ENCODE data around the gene RSPH1. TPM values are rescaled to one million over a fixed set of nuclear protein-coding genes. Genes with fewer than 3 reads are reported as not detected.

Gene RSPH1
- total RNA-seq, 1 experiment from 2014 or later, result 0.31 TPM

GRCh38 chr21:42491328-42491727, 4.7 kb downstream of the RSPH1 start:
- H3K9ac ChIP-seq (ENCODE audit: extremely low read depth, insufficient read length, low read length), result no peak overlapping the region
- no peak overlapping the region for H3K4ac ChIP-seq (ENCODE audit: low read depth, low read length)
- Mint-ChIP-seq H3K36me3 (ENCODE audit: insufficient read depth in 1 of 3, low read depth in 3 of 3) (no peaks in the 10 kb centered on the region), H3K27ac (no peak overlapping the region), H3K9me3 (no peaks in the 10 kb centered on the region), H3K4me1 (peaks cover 13 to 19% of the 10 kb centered on the region in 2 experiments), H3K4me3 (no peak overlapping the region), H3K27me3 (ENCODE audit: low read depth) (peaks cover 23% of the 10 kb centered on the region)
- H3K4me1 ChIP-seq (ENCODE audit: insufficient read depth, low read length), result no peaks in the 10 kb centered on the region; the same call in 1 of the 2 replicates
- no peak for TF ChIP-seq CTCF (conservative IDR thresholded peaks at IDR 0.05)
- no peak overlapping the region for H2BK15ac ChIP-seq (ENCODE audit: low read depth, low read length)
- no peak overlapping the region for H3K23ac ChIP-seq (ENCODE audit: insufficient read length, low read depth, low read length)
- no peak overlapping the region for H4K8ac ChIP-seq (replicated peaks; ENCODE audit: insufficient read length, low read depth, low read length)
- DNase-seq, result no peak
- peaks cover 6% of the 10 kb centered on the region for H3K23me2 ChIP-seq (ENCODE audit: insufficient read length, low read depth, low read length, poor library complexity, severe bottlenecking)
- H3K79me1 ChIP-seq (ENCODE audit: insufficient read depth, low read depth, low read length, poor library complexity, severe bottlenecking), result no peaks in the 10 kb centered on the region
- H2BK12ac ChIP-seq (ENCODE audit: insufficient read length, low read depth, low read length), result no peak overlapping the region
- no peak overlapping the region for H2BK5ac ChIP-seq (ENCODE audit: insufficient read length, low read length)
- H3K4me2 ChIP-seq (ENCODE audit: insufficient read depth, insufficient read length, low read length), result no peak overlapping the region
- H2BK120ac ChIP-seq (ENCODE audit: low read depth, low read length, poor library complexity, severe bottlenecking), result no peak overlapping the region
- H3T11ph ChIP-seq (ENCODE audit: low read length), result no peak overlapping the region
- H3K18ac ChIP-seq (ENCODE audit: insufficient read length, low read depth, low read length), result no peak overlapping the region
- H4K5ac ChIP-seq (ENCODE audit: insufficient read length, low read depth, low read length), result no peak overlapping the region
- H3K27ac ChIP-seq (ENCODE audit: insufficient read length, low read depth, low read length), result no peak overlapping the region
- H2AK5ac ChIP-seq (ENCODE audit: insufficient read length, low read length), result no peak overlapping the region
- no peaks in the 10 kb centered on the region for H3K9me3 ChIP-seq (ENCODE audit: control insufficient read depth, low read depth, low read length)
- no peaks in the 10 kb centered on the region for H3K79me2 ChIP-seq (ENCODE audit: insufficient read depth, low read length)
- H3K14ac ChIP-seq (ENCODE audit: insufficient read depth, low read length), result no peak overlapping the region
- WGBS (ENCODE audit: extremely low coverage, insufficient read length, low lambda C conversion rate), result no CpG with 5 or more reads among the region's 1 CpG
- no peak overlapping the region for H4K91ac ChIP-seq (ENCODE audit: insufficient read length, low read depth, low read length)
- H2BK20ac ChIP-seq (ENCODE audit: low read depth, low read length, poor library complexity, severe bottlenecking), result no peak overlapping the region
- H3K56ac ChIP-seq (ENCODE audit: insufficient read length, low read depth, low read length), result no peak overlapping the region
- H4K20me1 ChIP-seq (ENCODE audit: control insufficient read depth, insufficient read depth, insufficient read length), result no peaks in the 10 kb centered on the region
- H3K27me3 ChIP-seq (ENCODE audit: insufficient read depth, low read length), result no peaks in the 10 kb centered on the region
- H2AFZ ChIP-seq (ENCODE audit: low read length), result no peak overlapping the region

All from H9 (cell line).